ENCODE results near the gene TBC1D24.

Gene TBC1D24

GRCh38 chr16:2486645-2487516 is 12.0 kb downstream of the TBC1D24 start:
- Mint-ChIP-seq H3K27ac (peak overlapping the region; percentile 8), H3K27me3 (peaks cover 7% of the 10 kb centered on the region), H3K36me3 (no peaks in the 10 kb centered on the region), H3K4me3 (peak overlapping the region; percentile 34), H3K9me3 (no peaks in the 10 kb centered on the region), H3K4me1 (peaks cover 20% of the 10 kb centered on the region)
- DNase-seq: peak; percentile 87
- CTCF ChIA-PET: interaction anchor here (0.6 to 1.7 kb wide), 10 partner anchors 10 to 292 kb away, joined by 3 to 12 read pairs (median 4); partner anchors contain the start of genes ABCA3 and NTN3

GRCh38 chr16:2487517-2487842 is 12.6 kb downstream of the TBC1D24 start:
- Mint-ChIP-seq H3K4me3 (peak overlapping the region; percentile 1), H3K4me1 (peaks cover 20% of the 10 kb centered on the region), H3K36me3 (no peaks in the 10 kb centered on the region), H3K27ac (peak overlapping the region; percentile 8), H3K27me3 (peaks cover 7% of the 10 kb centered on the region), H3K9me3 (no peaks in the 10 kb centered on the region)
- DNase-seq: no peak
- CTCF ChIA-PET: interaction anchor here (0.9 to 1.7 kb wide), 5 partner anchors 13 to 293 kb away, joined by 3 to 12 read pairs (median 4); partner anchors contain the start of gene ABCA3

GRCh38 chr16:2487903-2488531 is 13.1 kb downstream of the TBC1D24 start:
- H3K4me3 Mint-ChIP-seq: no peak overlapping the region

DNA sequence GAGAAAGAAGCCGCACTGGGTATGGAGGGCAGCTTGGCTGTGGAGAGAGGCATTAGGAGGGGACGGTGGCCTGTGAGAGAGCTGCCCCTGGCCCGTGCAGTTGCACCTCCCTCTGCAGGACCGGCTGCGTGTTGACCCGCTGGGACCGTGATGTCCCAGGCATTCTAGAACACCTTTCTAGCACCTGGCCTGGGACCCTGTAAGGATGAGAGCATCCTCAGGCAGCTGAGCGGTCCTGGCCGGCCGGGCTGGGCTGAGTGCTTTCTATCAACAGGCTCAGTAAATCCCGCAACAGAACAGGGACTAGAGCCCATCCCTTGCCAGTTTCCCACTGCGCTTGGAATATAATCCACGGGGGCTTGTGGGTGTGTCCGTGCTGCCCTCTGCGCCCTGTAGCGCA is 14.7 kb downstream of the TBC1D24 start:
- Mint-ChIP-seq H3K4me3 (no peak overlapping the region), H3K9me3 (no peaks in the 10 kb centered on the region), H3K27ac (no peak overlapping the region), H3K27me3 (peaks cover 7% of the 10 kb centered on the region), H3K4me1 (peaks cover 20% of the 10 kb centered on the region), H3K36me3 (no peaks in the 10 kb centered on the region)
- no peak for DNase-seq
- CTCF ChIA-PET: interaction anchor here (0.6 kb wide), 1 partner anchor 335 kb away, joined by 3 read pairs; no protein-coding TSS in a partner anchor

More at GRCh38 chr16:2487903-2488531, 13.1 kb downstream of the TBC1D24 start:
- DNase-seq: no peak
- peaks cover 7% of the 10 kb centered on the region for H3K27me3 Mint-ChIP-seq
- peaks cover 20% of the 10 kb centered on the region for H3K4me1 Mint-ChIP-seq
- CTCF ChIA-PET: interaction anchor here (0.9 to 1.6 kb wide), 4 partner anchors 13 to 293 kb away, joined by 3 to 5 read pairs (median 4); partner anchors contain the start of gene ABCA3
- H3K27ac Mint-ChIP-seq: no peak overlapping the region
- H3K9me3 Mint-ChIP-seq: no peaks in the 10 kb centered on the region
- H3K36me3 Mint-ChIP-seq: no peaks in the 10 kb centered on the region

DNA sequence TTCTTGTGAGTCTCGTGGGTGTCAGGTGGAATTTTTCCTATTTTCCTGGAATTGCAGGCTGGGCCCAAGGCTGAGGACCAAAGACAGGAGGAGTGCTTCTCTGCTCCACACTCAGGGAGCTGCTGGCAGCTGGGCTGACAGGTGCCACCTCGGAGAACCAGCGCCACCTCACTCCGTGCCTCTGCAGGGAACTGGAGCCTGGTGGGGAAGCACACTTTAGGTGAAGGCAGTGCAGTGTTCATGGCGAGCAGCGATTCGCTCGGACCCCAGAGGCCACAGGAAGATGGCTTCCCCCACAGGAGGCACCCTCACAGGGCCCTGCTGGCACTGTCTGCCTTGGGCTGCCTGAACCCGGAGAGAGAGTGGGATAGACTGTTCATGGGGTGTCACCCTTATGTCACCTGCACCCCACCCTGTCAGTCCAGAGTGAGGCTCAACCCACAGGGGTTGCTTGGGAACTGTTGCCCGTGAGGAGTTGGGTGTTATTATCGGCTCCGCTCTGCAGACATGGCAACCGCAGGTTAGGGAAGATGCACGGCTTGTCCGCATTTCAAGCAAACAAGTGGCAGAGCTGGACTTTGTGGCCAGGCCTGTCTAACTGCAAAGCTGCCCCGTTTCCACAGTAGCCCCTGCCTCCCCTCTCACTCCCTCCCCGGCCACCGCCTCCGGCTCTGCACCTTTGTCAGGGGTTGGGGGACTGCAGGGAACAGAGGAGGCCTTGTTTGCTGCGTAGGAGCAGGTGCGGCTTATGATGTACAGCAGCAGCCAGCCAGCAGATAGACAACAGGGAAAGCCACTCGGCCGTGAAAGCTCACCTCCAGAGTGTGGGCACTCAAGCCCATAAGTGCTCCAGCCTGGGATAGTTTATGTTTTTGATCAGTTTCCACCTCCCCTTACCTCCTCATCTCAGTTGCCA is 15.5 kb downstream of the TBC1D24 start:
- H3K27ac Mint-ChIP-seq: peak overlapping the region; percentile 49
- CTCF ChIA-PET: no interaction called here
- H3K4me1 Mint-ChIP-seq: peaks cover 18% of the 10 kb centered on the region
- peaks cover 7% of the 10 kb centered on the region for H3K27me3 Mint-ChIP-seq
- H3K4me3 Mint-ChIP-seq: no peak overlapping the region
- no peaks in the 10 kb centered on the region for H3K9me3 Mint-ChIP-seq
- no peaks in the 10 kb centered on the region for H3K36me3 Mint-ChIP-seq
- no peak for DNase-seq

DNA sequence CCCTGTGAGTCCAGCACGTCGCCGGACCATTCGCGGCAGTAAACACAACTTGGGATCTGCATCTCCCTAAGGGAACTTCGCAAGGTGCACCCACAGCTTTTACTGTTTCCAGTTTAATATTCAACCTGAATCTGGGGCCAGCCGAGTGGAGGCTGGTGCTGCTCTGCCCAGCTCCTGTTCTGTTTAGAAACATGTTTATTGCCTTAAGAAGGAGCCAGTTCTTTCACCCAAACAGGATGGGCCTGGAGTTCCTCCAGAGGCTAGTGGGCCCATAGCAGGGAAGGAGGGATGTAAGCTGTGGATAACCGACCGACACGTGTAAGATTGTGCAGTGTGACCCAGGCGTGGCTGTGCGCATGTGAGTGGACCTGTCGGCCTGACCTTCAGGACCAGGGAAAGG is 17.4 kb downstream of the TBC1D24 start:
- Mint-ChIP-seq H3K27me3 (peaks cover 2% of the 10 kb centered on the region), H3K9me3 (no peaks in the 10 kb centered on the region), H3K4me3 (no peak overlapping the region), H3K4me1 (peaks cover 9% of the 10 kb centered on the region), H3K27ac (no peak overlapping the region), H3K36me3 (no peaks in the 10 kb centered on the region)
- CTCF ChIA-PET: interaction anchor here (2.0 kb wide), 1 partner anchor 9 kb away, joined by 6 read pairs; no protein-coding TSS in a partner anchor
- DNase-seq: no peak

GRCh38 chr16:2493605-2494004 is 18.7 kb downstream of the TBC1D24 start:
- no peak for DNase-seq
- Mint-ChIP-seq H3K27ac (no peak overlapping the region), H3K4me3 (no peak overlapping the region), H3K4me1 (no peaks in the 10 kb centered on the region), H3K36me3 (no peaks in the 10 kb centered on the region), H3K27me3 (no peaks in the 10 kb centered on the region), H3K9me3 (no peaks in the 10 kb centered on the region)
- CTCF ChIA-PET: interaction anchor here (1.3 kb wide), 1 partner anchor 64 kb away, joined by 3 read pairs; no protein-coding TSS in a partner anchor

DNA sequence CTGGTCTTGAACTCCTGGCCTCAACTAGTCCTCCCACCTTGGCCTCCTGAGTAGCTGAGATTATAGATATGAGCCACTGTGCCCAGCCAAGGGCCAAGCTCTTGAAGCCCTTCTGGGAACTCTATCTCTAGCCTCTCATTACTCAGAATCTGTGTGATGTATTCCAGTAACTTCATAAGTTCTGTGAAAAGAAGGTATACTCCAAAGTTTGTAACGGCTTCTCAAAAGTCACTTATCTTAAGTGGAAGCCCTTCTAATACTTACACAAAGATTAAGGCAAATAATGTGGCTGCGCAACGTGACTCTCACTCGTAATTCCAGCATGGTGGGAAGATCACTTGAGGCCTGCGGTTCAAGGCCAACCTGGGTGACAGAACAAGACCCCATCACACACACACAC is 19.7 kb downstream of the TBC1D24 start:
- H3K4me1 Mint-ChIP-seq: no peaks in the 10 kb centered on the region
- H3K4me3 Mint-ChIP-seq: no peak overlapping the region
- CTCF ChIA-PET: interaction anchor here (1.3 kb wide), 1 partner anchor 65 kb away, joined by 3 read pairs; no protein-coding TSS in a partner anchor
- DNase-seq: no peak
- H3K27me3 Mint-ChIP-seq: no peaks in the 10 kb centered on the region
- no peaks in the 10 kb centered on the region for H3K9me3 Mint-ChIP-seq
- H3K36me3 Mint-ChIP-seq: no peaks in the 10 kb centered on the region
- H3K27ac Mint-ChIP-seq: no peak overlapping the region

GRCh38 chr16:2495041-2495440 is 20.1 kb downstream of the TBC1D24 start:
- no peaks in the 10 kb centered on the region for H3K36me3 Mint-ChIP-seq
- CTCF ChIA-PET: interaction anchor here (1.1 kb wide), 1 partner anchor 16 kb away, joined by 4 read pairs; no protein-coding TSS in a partner anchor

GRCh38 chr16:2496223-2497115 is 21.5 kb downstream of the TBC1D24 start:
- Mint-ChIP-seq H3K4me3 (no peak overlapping the region), H3K27ac (no peak overlapping the region), H3K9me3 (no peaks in the 10 kb centered on the region), H3K27me3 (no peaks in the 10 kb centered on the region), H3K4me1 (no peaks in the 10 kb centered on the region), H3K36me3 (no peaks in the 10 kb centered on the region)
- DNase-seq: no peak
- CTCF ChIA-PET: interaction anchor here (1.1 kb wide), 1 partner anchor 15 kb away, joined by 4 read pairs; no protein-coding TSS in a partner anchor

More at GRCh38 chr16:2495041-2495440, 20.1 kb downstream of the TBC1D24 start:
- Mint-ChIP-seq H3K9me3 (no peaks in the 10 kb centered on the region), H3K4me1 (no peaks in the 10 kb centered on the region), H3K4me3 (no peak overlapping the region), H3K27me3 (no peaks in the 10 kb centered on the region), H3K27ac (no peak overlapping the region)
- DNase-seq: no peak

DNA sequence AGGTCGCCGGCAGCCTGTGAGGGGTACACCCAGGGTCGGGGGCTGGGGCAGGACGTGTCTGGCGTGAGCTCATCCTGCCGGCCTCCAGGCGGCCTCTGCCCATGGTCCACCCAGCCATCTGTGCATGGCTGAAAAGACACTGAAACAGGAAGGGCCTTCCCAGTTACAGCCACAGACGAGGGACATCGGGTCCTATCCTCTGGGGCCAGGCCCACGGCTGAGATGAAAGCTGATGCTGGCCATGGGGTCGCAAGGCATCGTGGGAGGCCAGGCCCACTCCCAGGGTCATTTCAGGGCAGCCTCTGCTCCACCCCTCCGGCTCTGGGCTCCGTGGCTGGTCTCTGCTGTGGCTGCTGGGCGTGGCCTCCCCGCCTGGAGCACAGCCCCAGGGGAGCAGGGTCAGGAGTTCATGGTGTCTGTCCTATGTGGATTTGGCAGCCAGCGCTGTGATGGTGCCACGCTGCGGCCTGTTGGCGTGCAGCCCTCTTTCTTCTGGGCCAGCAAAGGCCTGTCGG is 22.2 kb downstream of the TBC1D24 start:
- H3K9me3 Mint-ChIP-seq: no peaks in the 10 kb centered on the region
- no peak overlapping the region for H3K27ac Mint-ChIP-seq
- DNase-seq: no peak
- CTCF ChIA-PET: no interaction called here
- H3K4me1 Mint-ChIP-seq: no peaks in the 10 kb centered on the region
- H3K4me3 Mint-ChIP-seq: no peak overlapping the region
- no peaks in the 10 kb centered on the region for H3K36me3 Mint-ChIP-seq
- no peaks in the 10 kb centered on the region for H3K27me3 Mint-ChIP-seq

DNA sequence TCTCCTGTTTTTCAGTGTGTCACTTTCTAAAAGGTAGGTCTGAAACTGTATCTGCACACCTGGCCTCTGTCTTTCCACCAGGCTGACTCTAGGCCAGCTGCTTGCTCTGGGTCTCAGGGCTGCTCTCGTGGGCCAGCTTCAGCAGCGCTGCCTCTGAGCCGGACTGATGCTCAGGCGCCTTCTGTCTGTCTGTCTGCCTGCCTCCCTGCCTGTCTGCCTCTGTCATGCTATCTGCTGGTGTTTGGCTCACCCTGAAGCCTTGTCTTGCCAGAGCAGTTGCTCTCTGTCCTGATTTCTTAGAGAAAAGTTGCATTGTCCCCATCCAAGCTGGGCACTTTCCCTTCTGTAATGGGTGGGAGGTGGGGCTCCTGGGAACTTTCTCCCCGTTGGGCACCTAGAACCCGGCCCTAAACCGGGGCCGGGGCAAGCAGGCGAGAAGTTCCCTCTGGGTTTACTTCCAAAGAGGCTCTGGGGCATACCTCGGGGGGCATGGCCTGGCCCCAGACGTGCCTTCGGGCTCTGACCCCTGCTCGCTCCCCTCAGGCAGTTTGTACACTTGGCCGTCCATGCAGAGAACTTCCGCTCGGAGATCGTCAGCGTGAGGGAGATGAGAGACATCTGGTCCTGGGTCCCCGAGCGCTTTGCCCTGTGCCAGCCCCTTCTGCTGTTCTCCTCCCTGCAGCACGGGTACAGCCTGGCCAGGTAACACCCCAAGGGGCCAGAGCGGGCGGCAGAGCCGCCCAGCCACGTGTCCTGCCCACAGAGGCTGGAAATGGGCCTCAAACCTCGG is 23.0 kb downstream of the TBC1D24 start:
- no peak overlapping the region for H3K27ac Mint-ChIP-seq
- H3K4me3 Mint-ChIP-seq: no peak overlapping the region
- H3K36me3 Mint-ChIP-seq: no peaks in the 10 kb centered on the region
- no peaks in the 10 kb centered on the region for H3K9me3 Mint-ChIP-seq
- CTCF ChIA-PET: no interaction called here
- no peak for DNase-seq
- H3K27me3 Mint-ChIP-seq: no peaks in the 10 kb centered on the region
- no peaks in the 10 kb centered on the region for H3K4me1 Mint-ChIP-seq

Data from activated naive CD4-positive, alpha-beta T cell treated with anti-CD3 and anti-CD28 coated beads, Interleukin-2, amount 10 ng/mL, durations not matched to agents 7 days and 5 days (primary cell).